ENCODE data around the gene CDKN2AIP.
"Not testable (repeated sequence)": the region's sequence is repeated elsewhere in the genome, so short reads cannot be mapped to it uniquely, and the experiment has no call there.

CDKN2AIP gene

DNA sequence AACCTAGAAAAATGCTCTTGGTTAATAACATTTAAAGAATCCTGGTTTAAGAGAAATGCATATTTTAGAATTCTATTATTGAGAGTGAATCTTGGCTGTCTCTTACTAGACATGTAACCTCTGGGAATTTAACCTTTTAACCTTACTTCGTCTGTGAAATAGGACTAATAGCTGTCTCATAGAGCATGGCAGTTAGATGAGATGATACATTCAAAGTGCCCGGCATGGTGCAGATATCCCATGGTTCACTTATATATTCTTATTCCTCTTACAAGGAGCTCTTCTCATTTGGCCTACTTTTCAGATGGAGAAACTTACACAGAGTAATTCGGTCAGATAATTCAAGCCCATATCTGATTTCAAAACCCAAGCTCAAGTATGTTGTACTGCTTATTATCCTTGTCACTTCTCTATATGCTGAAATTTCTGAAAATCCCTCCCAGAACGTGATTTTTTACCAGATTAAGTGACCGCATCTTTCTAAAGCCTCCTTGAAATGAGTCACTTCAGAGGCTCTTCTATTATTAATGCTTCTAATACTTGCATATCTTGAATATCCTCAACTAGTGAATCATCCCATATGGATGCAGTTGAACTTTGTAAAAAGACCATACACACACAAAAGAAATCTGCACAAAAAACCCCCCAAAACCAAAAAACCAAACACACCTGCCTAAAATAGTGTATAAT, 4.9 kb downstream of the CDKN2AIP start:
- DNase-seq (ENCODE audit: low spot score): no peak

DNA sequence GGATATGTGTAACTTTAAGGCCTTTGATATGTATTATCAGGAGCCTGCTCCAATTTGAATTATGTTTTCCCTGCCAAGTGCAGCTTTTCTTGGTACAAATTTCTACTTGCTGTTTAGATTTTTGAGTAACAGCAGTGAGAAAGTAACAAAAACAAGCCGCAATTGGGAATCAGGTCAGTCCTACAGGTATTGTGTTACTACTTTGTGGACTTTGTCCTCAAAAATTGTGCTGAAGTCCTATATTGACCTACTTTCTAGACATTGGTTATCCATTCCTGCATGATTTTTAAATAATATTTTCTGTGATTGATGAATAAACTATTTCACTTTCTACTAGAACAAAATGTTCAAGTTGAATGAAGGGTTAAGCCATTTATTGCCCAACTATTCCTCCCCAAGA, 5.7 kb downstream of the CDKN2AIP start:
- DNase-seq (ENCODE audit: low spot score): no peak

DNA sequence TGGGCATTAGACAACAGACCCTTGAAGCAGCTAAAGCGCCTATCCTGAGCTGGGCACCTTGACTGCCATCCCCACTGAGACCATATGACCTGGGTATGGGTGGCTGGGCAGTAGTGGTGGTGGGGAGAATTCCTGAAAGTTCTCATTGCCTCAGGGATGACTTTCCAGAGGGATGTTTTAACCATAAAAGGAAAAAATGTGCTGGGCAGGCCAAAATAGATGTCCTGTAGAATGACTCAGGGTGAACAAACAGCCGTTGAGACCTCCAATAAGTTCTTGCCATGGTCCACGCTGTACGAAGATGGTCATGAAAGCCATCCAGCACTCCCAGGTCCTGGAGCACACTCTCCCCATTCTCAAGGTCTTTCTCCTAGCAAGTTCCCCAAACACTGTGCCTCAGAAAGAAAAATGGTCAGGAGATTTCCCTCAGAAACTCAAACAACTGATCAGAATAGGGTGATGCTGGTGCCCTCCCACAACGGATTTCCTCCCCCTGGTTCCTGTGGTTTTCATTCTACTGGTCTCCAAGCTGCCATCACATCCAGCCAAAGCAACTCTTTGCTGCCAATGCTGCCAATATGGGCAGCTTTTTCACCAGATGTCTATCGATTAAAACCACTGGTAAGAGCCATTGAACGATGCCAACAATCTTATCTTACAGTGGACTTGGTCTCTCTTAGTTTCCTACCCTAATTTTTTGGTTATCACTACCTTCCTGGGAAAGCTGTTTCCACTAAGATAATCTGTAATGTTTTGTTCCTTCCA, 11.2 kb downstream of the CDKN2AIP start:
- DNase-seq (ENCODE audit: low spot score): no peak

DNA sequence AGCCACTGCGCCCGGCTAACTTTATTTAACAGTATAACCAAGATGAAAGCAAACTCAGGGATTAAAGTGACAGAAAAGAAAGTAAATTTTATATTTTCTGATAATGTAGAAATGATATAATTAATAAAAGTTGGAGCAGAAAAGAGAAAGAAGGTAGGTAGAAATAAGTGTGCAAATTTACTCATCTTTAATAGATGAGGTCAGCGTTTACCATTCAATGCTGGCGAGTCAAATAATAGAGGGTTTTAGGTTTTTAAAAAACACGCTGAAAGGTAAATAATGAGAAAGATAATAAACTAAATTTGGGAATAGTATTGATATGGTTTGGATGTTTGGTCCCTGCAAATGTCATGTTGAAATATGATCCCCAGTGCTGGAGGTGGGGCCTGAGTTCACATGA, 13.6 kb downstream of the CDKN2AIP start:
- DNase-seq (ENCODE audit: low spot score): no peak

DNA sequence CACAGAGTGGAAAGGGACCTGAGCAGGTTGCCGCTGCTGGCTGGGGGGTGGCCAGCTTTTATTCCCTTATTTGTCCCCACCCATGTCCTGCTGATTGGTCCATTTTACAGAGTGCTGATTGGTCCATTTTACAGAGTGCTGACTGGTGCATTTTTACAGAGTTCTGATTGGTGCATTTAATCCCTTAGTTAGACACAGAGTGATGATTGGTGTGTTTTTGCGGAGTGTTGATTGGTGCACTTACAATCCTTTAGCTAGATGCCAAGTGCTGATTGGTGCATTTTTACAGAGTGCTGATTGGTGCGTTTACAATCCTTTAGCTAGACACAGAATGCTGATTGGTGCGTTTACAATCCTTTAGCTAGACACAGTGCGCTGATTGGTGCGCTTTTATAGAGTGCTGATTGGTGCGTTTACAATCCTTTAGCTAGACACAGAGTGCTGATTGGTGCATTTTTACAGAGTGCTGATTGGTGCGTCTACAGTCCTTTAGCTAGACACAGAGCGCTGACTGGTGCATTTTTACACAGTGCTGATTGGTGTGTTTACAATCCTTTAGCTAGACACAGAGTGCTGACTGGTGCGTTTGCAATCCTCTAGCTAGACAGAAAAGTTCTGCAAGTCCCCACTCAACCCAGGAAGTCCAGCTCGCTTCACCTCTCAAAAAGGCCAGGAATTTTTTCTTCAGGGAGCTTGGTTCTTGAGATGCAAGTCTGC, 19.6 kb downstream of the CDKN2AIP start:
- DNase-seq (ENCODE audit: low spot score): not testable (repeated sequence)

DNA sequence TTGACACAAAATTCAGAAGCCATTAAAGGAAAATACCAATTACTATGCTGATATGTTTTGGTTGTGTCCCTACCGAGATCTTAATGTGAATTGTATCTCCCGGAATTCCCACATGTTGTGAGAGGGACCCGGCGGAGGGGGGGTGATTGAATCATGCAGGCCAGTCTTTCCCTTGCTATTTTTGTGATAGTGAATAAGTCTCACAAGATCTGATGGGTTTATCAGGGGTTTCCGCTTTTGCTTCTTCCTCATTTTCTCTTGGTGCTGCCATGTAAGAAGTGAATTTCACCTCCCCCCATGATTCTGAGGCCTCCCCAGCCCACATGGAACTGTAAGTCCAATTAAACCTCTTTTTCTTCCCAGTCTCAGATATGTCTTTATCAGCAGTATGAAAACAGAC, 21.4 kb downstream of the CDKN2AIP start:
- not testable (repeated sequence) for DNase-seq (ENCODE audit: low spot score)

DNA sequence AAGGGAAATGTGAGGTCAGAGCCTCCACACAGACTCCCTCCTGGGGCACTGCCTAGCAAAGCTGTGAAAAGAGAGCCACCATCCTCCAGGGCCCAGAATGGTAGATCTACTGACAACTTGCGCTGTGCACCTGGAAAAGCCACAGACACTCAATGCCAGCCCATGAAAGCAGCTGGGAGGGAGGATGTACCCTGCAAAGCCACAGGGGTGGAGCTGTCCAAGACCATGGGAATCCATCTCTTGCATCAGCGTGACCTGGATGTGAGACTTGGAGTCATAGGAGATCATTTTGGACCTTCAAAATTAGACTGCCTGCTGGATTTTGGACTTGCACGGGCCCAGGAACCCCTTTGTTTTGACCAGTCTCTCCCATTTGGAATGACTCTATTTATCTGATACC, 22.8 kb downstream of the CDKN2AIP start:
- DNase-seq (ENCODE audit: low spot score): no peak

DNA sequence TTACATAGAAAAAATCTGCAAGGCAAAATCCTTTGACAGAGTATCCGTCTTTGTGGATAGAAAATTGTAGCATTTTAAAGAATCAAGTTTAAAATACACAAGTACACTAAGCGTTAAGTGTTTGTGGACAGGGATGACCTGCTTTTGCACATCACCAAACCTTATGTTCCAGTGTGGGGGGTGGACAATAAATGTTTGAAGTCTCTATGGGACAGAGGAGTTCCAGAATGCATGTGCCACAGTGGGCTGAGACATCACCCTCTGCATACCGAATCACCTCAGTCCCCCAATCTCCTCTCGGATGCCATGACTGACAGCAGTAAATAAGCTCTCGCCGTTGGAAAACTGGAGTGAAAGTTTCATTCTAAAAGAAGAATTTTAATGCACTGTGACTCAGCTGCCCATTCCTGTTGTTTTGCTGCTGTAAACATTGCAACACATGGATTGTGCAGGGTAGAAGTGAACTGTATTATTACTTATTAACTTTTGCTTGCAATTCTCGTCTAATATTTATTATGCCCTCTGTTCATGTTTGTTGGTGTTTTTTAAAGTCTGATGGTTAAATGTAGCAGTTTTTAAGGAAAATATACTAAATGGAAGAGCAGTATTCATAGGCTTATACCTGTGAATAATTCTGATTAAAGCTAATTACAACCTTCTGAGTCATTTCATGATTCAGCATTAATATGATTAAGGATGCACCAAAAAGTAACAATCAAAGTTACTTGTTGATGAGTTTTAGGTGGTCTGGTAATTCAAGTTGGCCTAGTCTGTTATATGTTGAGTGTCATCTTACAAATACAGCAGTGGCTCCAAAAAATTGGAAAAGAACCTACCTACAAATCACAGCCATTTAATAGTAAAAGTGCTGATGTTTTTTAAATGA, 24.0 kb downstream of the CDKN2AIP start:
- no peak for DNase-seq (ENCODE audit: low spot score)

DNA sequence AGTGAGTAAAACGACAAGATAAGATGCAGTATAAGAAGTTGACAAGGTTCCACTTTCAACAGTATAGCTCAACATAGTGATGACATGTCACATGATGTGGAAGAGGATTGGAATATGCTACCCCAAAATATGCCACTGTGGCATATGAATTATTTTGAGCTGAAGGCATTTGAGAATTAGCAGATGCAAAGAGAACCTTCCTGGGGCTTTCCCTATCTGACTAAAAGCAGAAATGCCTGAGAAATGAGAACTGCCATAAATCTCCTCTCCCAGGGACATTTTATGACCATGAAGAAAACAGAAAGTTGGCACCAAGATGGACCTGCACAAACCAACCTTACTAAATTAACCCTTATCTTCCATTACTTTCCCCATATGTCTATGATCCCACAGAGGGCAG, 24.8 kb downstream of the CDKN2AIP start:
- DNase-seq (ENCODE audit: low spot score): no peak

DNA sequence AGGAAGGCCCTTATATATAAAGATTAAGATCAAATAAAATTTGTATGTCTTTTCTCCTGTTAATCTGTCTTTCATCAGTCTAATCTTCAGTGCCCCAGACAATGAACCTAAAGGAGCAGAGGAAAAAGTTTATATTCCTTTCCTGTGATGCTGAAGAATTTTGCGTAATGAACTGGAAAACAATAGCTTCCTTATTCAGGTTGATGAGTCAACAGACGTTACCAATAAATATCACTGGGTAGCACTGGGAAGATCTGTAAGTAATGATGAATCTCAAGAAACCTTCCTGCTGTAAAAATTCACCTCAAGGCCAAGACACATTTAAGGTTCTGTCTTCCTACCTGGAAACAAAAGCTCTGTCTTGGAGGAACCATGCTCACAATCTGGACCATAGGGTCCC, 25.5 kb downstream of the CDKN2AIP start:
- no peak for DNase-seq (ENCODE audit: low spot score)

DNA sequence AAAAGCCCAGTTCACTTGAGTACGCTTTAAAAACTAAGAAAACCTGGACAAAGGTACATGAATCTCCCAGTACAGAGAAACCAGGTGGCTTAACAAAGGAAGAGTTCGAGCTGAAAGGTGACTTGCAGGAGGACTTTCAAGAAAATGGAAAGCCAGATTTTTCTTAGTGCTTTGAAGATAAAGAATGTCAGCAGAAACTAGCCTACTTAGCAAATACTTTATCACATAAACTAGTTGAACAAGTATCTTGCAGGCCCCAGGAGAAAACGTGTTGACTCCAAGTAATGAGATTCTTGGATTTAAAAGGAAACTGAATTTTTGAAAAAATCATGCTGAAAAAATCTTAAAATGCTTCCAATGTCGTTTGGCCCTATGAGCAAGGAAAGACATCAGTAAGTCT, 26.4 kb downstream of the CDKN2AIP start:
- no peak for DNase-seq (ENCODE audit: low spot score)

DNA sequence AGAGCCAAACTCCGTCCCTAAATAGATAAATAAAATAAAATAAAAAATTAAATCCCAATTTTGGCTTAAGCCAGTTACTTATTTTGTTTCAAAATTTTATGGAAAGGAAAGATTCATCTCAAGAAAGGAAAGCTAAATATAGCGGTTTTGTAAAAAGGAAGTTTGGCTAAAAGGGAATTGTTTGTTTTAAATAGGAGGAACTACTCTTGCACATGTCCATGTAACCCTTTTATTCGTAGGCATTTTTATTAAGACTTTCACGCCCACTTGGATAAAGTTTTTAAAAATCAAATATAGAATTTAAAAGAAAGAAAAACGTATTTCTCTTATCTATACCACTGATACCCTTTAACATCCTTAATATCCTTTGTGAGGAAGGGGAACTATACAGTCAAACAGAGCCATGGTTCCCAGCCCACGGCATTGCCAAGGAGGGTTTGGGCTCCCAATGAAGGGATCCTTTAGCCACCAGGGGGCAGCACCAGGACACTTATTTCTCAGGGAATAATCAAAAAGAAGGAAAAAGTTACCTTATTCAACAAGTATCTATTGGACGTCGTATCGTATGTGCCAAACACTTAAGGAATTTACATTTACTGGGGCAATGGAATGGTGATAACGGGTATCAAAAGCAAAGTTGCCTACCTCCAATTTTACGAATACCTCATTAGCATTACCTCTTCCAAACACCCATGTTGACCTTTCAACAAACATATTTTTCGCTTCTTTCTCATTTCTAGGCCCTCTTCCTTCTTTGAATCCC, 27.7 kb downstream of the CDKN2AIP start:
- peak; percentile 69 for DNase-seq (ENCODE audit: low spot score)

DNA sequence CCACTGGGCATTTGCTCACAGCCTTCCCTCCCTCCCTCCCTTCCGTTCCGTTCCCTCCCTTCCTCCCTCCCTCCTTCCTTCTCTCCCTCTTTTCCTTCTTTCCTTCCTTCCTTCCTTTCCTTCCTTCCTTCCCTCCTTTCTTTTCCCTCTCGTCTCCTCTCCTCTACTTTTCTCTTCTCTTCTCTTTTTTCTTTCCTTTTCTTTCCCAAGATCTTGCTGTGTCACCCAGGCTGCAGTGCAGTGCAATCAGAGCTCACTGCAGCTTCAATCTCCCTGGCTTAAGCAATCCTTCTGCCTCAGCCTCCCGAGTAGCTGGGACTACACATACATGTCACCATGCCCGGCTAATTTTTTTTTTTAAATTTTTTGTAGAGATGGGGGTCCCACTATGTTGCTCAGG, 33.7 kb downstream of the CDKN2AIP start:
- no peak for DNase-seq (ENCODE audit: low spot score)

DNA sequence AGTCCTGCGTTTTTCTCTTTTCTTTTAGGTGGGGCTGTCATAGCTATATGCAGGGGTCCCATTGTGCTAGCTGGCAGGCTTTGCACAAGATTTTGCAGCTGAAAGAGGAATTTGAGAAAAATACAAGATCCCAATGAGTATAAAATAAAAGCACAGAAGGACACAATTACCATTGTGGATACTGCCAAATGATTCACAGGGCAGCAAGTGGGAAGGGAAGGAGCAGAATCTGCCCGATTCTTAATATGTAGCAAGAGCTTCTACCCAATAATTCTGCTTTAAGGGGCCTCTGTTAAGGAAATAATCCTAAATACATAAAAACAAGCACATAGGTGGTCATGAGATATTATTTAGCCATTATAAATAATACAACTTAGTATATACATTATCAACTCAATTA, 34.5 kb downstream of the CDKN2AIP start:
- no peak for DNase-seq (ENCODE audit: low spot score)

DNA sequence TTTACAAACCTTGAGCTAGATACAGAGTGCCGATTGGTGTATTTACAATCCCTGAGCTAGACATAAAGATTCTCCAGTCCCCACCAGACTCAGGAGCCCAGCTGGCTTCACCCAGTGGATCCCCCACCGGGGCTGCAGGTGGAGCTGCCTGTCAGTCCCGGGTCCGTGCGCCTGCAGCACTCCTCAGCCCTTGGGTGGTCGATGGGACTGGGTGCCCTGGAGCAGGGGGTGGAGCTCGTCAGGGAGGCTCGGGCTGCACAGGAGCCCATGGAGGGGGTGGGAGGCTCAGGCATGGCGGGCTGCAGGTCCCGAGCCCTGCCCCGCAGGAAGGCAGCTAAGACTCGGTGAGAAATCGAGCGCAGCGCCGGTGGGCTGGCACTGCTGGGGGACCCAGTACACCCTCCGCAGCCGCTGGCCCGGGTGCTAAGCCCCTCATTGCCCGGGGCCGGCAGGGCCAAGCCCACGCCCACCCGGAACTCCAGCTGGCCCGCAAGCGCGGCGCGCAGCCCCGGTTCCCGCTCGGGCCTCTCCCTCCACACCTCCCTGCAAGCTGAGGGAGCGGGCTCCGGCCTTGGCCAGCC, 38.2 kb downstream of the CDKN2AIP start:
- DNase-seq (ENCODE audit: low spot score): not testable (repeated sequence)

DNA sequence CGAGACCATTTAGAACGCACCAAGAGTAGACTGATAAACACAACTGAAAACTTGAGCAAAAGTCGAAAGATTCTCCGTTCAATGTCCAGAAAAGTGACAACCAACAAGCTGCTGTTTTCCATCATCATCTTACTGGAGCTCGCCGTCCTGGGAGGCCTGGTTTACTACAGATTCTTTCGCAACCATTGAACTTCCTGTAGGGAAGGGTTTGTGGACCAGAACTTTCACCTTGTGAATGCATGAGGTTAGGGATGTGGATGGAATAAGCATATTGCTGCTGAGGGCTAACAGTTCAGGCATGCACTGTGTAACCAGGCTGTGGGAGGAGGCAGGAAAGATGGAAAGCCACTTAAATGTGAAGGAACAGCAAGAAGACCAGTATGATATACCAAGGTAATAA, 39.6 kb downstream of the CDKN2AIP start:
- no peak for DNase-seq (ENCODE audit: low spot score)

DNA sequence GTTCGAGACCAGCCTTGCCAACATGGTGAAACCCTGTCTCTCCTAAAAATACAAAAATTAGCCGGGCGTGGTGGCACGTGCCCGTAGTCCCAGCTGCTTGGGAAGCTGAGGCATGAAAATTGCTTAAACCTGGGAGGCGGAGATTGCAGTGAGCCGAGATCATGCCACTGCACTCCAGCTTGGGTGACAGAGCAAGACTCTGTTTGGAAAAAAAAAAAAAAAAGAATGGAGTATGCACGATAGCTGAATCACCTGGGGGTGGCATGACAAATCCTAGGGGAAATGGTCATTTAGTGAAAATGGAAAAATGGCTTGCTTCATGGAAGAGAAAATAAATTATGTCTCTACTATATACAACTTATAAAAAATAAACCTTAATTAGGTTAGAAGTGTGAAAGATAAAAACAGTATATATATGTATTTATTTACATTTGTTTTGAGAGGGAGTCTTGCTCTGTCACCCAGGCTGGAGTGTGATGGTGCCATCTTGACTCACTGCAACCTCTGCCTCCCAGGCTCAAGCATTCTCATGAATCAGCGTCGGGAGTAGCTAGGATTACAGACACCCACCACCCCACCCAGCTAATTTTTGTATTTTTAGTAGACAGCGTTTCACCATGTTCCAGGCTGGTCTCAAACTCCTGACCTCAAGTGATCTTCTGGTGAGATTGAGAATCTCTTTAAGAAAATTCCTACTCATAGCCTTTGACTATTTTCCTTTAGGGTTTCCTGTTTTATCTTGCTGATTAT, 41.1 kb downstream of the CDKN2AIP start:
- no peak for DNase-seq (ENCODE audit: low spot score)

DNA sequence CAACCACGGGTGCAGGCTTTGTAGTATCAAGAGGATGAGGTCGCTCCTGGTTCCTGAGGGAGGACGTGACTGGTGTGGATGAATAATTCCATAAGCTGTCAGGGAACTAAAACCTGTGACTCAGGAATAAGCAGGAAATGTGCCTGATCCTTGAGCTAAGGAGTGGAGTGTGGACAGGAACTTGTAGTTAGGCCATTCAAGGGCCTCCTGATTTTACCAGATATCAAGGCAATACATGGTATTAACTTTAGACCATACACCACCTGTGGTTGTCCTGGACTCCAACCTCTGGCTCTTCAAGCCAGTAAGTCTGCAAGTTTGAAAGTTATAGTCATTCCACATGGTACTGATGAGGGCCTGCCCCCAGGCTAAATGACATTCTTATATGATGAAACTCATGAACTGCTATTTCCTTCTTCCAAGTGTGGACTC, 48.4 kb downstream of the CDKN2AIP start:
- DNase-seq (ENCODE audit: low spot score): no peak

DNA sequence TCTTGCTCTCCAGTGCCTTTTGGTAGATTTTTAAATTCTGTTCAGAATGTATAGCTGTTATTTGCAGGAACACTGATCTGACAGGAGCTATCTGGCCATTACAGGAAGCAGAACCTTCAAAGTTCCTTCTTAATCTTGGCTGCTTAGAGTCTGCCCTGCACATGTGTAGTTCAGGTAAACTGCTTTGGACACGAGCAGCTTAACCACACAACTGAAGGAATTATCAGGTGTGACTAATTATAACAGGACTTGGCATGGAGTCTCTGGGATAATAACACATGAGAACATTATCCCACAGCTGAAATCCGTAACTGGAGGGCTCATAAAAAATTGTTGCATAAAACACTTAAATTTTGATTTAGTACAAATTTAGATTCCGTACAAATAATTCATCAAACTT, 48.8 kb downstream of the CDKN2AIP start:
- no peak for DNase-seq (ENCODE audit: low spot score)

DNA sequence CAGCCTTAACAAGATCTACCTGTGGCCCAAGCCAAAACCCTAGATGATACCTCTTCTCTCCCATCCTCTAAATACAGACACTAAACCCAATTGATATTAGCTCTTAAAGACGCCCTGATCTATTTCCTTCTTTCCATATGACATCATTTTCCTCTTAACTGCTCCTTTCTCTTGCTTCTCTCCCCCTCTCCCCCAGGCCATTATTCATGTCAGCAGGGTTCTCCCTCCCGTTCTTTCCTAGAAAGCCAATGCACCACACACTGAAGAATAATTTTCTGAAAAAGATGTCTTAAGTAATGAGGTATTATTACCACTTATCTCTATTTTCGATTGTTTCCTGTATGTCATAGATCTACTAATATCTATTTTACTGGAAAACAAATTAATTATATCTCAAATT, 50.7 kb downstream of the CDKN2AIP start:
- DNase-seq (ENCODE audit: low spot score): no peak
